Pancreas (tissue), 10 donors: ENCODE measurements around the gene CREBL2. TPM values are rescaled to one million over a fixed set of nuclear protein-coding genes. Genes with fewer than 3 reads are reported as not detected.

ENCODE experiments used
- ATAC-seq, 4 donors: fragments of 200-7000 bp; cut with Tn5 transposase; one replicate each; pipeline versions ENCODE4 v1.8.0 to v1.9.1; 2020; ENCODE audit warnings: mild to moderate bottlenecking in 4 of 4, moderate library complexity in 4 of 4
- DNase-seq, 6 donors: peaks; one replicate each; pipeline ENCODE4 v3.0.0-alpha.2; 2020
- FAIRE-seq: peaks from 2 replicates; lab custom pipeline; 2012; peaks lifted over from hg19 to GRCh38; lab: Jason Lieb, UNC
- H3K27ac ChIP-seq, 4 donors: fragments of 200-600 bp; sonication (generic); 1 replicate in 3 of 4; 2 replicates in 1 of 4; pipeline versions ENCODE4 v1.5.0 to v1.8.0; 2020
- H3K27me3 ChIP-seq, 4 donors: fragments of 200-600 bp; one replicate each; pipeline ENCODE4 v1.8.0; 2021
- H3K36me3 ChIP-seq, 3 donors: fragments of 200-600 bp; sonication (generic) in 1 of 3; one replicate each; pipeline versions ENCODE4 v1.5.0 to v1.8.0; 2020 to 2021
- H3K4me1 ChIP-seq, 3 donors: fragments of 200-600 bp; one replicate each; pipeline ENCODE4 v1.8.0; 2021
- H3K4me3 ChIP-seq, 4 donors: fragments of 200-600 bp; sonication (generic) in 2 of 4; one replicate each; pipeline versions ENCODE4 v1.5.0 to v1.8.0; 2020 to 2021
- H3K9me3 ChIP-seq, 4 donors: fragments of 200-600 bp; one replicate each; pipeline ENCODE4 v1.8.0; 2021
- WGBS, 2 donors: extraction: QIAGEN DNeasy Blood & Tissue Kit; methylation state at CpG; one replicate each; pipeline ENCODE4 v1.1.7; 2013; 5-methylcytosine and 5-hydroxymethylcytosine counted together
- intact Hi-C, 3 donors: fragments of 100-400 bp; cut with DNase I; formaldehyde crosslinking; loops; one replicate each; pipeline versions ENCODE4 v1.11.1 to v1.14.2; 2022
- polyA plus RNA-seq, 2 donors: library from polyadenylated mRNA; stranded (reverse); fragments of 200-250 nt; gene quantifications; one replicate each; pipeline ENCODE4 v1.2.3, GENCODE V29; 2013
- total RNA-seq, 6 donors: library from RNA; stranded (reverse); fragmentation: NEBNext Ultra II Directional in 4 of 6; extraction: Animal tissue kit (Norgen Biotek cat#: 25700) in 4 of 6; gene quantifications; one replicate each; pipeline versions ENCODE4 v1.2.1 to v1.2.4, GENCODE V29; 2021 to 2023
- TF ChIP-seq, protein P1 (sequence below), 4 donors: fragments of 200-600 bp; sonication (generic) in 3 of 4; IDR thresholded peaks; one replicate each; pipeline versions ENCODE4 v1.5.0 to v1.8.0; 2021; ENCODE audit warnings: antibody characterized with exemption in 4 of 4
- donor health status: healthy with polysubstance abuse.
- donor health status: DM: no; HTN: no; CAD: no; lungs with moderate emphysema.
- donor health status: DM: no; HTN: no; CAD: no.
- donor health status: control.
- donor health status: control.
- donor health status: Bipolar disorder and iron deficiency.
- donor health status: DM: yes; HTN: yes; CAD: no.
- donor health status: DM: no; HTN: no; CAD: no.
- donor health status: DM: no; HTN: no; CAD: no.
- donor health status: DM: yes; HTN: yes; CAD: no.

CREBL2 gene
- total and polyA plus RNA-seq, 8 donors, result 9.8 to 29.7 (median 16.6) TPM

DNA sequence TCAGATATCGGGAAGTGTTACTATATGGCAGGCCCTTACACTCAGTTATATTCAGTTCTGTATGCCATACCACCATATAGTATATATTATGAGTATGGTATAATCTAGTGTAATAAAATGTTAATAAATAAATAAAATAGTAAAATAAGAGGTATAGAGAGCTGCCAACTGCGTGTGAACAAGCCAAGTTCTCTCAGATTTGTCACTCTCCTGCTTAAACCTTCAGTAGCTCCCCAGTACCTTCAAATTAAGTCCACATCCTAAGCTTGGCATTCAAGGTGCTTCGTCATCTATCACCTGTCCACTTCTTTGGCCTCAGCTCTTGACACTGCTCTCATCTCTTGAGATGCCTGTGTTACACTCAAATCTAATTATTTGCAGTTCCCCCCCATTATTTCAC lies 12.8 kb upstream of the CREBL2 start:
- DNase-seq (no peak), ATAC-seq (no peak), FAIRE-seq (no peak)
- no peak overlapping the region for H3K27ac ChIP-seq
- H3K9me3 ChIP-seq, result no peaks in the 10 kb centered on the region
- 81 to 84% methylated on average over 3 of the region's 3 CpGs for WGBS, 2 donors
- TF ChIP-seq, protein P1, sequence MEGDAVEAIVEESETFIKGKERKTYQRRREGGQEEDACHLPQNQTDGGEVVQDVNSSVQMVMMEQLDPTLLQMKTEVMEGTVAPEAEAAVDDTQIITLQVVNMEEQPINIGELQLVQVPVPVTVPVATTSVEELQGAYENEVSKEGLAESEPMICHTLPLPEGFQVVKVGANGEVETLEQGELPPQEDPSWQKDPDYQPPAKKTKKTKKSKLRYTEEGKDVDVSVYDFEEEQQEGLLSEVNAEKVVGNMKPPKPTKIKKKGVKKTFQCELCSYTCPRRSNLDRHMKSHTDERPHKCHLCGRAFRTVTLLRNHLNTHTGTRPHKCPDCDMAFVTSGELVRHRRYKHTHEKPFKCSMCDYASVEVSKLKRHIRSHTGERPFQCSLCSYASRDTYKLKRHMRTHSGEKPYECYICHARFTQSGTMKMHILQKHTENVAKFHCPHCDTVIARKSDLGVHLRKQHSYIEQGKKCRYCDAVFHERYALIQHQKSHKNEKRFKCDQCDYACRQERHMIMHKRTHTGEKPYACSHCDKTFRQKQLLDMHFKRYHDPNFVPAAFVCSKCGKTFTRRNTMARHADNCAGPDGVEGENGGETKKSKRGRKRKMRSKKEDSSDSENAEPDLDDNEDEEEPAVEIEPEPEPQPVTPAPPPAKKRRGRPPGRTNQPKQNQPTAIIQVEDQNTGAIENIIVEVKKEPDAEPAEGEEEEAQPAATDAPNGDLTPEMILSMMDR (IDR thresholded peaks at IDR 0.05), result no peak
- intact Hi-C loops, result no loop called here
- no peaks in the 10 kb centered on the region for H3K4me1 ChIP-seq
- H3K27me3 ChIP-seq, result no peaks in the 10 kb centered on the region
- no peak overlapping the region for H3K4me3 ChIP-seq
- H3K36me3 ChIP-seq, result no peaks in the 10 kb centered on the region

DNA sequence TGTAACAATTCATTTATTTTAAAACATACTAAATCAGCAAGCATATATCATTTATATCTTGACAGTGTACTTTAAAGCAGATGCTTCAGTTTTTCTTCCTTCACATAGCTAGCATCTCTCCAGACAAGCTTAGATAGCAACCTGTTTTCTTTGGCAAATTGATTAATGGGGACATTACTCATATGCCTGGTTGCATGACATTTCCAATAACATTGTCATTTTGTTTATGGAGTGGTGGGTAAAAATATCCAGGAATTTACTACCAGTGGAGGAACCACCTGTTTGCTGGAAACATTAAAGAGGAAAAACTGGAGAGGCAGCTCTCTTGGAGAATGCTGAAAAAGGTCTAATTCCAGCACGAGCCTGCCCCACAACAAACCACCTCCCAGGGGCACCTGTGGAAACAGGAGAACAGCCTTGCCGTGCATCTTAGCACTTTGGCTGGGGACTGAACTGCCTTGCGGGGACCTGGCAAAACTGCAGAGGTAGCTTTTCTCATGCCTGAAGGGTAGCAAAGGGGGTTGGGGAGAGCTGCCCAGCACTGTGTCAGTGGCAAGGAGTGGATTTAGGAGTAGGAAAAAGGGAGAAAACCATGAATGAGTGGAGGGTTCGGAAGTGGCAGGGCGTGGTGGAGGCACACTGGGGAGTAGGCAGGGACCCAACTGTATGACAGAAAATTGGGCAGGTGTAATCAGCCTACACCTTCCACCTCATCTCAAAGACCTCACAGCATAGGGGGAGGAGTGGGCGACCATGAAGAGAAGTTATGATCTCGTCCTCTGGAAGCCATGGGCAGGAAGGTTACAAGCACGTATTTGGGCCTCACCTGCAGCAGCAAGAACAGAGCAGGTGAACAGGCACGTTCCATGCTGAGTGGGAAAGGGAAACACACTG lies 11.7 kb upstream of the CREBL2 start:
- no peaks in the 10 kb centered on the region for H3K4me1 ChIP-seq
- WGBS, 2 donors, result 66 to 69% methylated on average over 9 of the region's 9 CpGs
- no peaks in the 10 kb centered on the region for H3K9me3 ChIP-seq
- intact Hi-C loops, result no loop called here
- no peaks in the 10 kb centered on the region for H3K36me3 ChIP-seq
- no peaks in the 10 kb centered on the region for H3K27me3 ChIP-seq
- TF ChIP-seq, protein P1 (IDR thresholded peaks at IDR 0.05), result no peak
- DNase-seq, result no peak
- no peak for ATAC-seq
- H3K27ac ChIP-seq, result no peak overlapping the region
- FAIRE-seq, result no peak
- H3K4me3 ChIP-seq, result no peak overlapping the region

DNA sequence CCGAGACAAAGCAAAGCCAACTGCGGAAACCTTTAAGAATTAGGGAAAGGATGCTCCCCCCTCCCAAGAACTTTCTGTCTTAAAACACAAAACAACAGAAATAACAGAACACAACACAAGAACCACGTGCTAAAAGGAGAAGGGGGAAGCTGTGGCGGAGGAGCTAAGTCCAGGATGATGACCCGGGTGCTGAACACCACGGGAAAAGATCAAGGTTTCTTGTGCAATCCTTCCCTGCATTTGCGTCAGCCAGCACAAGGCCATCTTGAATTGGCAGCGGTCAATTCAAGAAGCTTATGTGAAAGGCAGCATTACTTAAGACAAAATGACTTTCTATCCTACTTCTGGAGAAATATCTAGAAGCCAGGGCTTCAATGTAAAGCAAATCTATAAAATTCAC lies 11.0 kb upstream of the CREBL2 start:
- WGBS, 2 donors, result 72 to 73% methylated on average over 8 of the region's 8 CpGs
- H3K4me3 ChIP-seq, result no peak overlapping the region
- no peaks in the 10 kb centered on the region for H3K27me3 ChIP-seq
- no peak for FAIRE-seq
- H3K36me3 ChIP-seq, result no peaks in the 10 kb centered on the region
- DNase-seq, result no peak
- no peak overlapping the region for H3K27ac ChIP-seq
- TF ChIP-seq, protein P1 (IDR thresholded peaks at IDR 0.05), result no peak
- H3K4me1 ChIP-seq, result no peaks in the 10 kb centered on the region
- H3K9me3 ChIP-seq, result no peaks in the 10 kb centered on the region
- peak in 2 of 4 donors; percentile 61 to 65 for ATAC-seq
- intact Hi-C loops, result no loop called here

DNA sequence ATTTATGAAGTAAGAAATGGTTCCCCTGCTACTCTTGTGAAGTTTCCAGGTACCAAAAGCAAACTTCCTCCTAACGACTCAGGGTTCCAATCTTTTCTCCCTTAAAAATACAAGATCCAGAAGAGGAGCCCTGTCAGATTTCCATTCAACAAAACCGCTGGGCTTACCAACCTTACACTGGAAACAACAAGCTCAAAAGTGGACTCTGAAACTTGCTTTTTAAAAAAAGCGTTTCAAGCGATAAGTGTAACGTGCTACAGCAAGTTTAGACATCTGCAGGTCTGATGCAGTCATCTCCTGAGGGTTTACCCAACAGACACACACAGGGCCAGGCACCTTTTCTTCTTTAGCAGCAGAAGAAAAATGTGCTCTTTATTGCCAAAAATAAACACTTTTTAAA lies 6.9 kb upstream of the CREBL2 start:
- H3K27me3 ChIP-seq, result no peaks in the 10 kb centered on the region
- FAIRE-seq (no peak), ATAC-seq (no peak), DNase-seq (no peak)
- no peak overlapping the region for H3K27ac ChIP-seq
- H3K4me1 ChIP-seq, result no peaks in the 10 kb centered on the region
- H3K4me3 ChIP-seq, result no peak overlapping the region
- TF ChIP-seq, protein P1 (IDR thresholded peaks at IDR 0.05), result no peak
- WGBS, 2 donors, result 80 to 83% methylated on average over 5 of the region's 5 CpGs
- intact Hi-C loops, result no loop called here
- no peaks in the 10 kb centered on the region for H3K9me3 ChIP-seq
- H3K36me3 ChIP-seq, result no peaks in the 10 kb centered on the region
